ENCODE data around the gene OR6C65. TPM values are rescaled to one million over a fixed set of nuclear protein-coding genes. Genes with fewer than 3 reads are reported as not detected.
"Not testable (repeated sequence)": the region's sequence is repeated elsewhere in the genome, so short reads cannot be mapped to it uniquely, and the experiment has no call there.

Gene OR6C65
- total RNA-seq, 1 donor from 2014 or later, result not detected

DNA sequence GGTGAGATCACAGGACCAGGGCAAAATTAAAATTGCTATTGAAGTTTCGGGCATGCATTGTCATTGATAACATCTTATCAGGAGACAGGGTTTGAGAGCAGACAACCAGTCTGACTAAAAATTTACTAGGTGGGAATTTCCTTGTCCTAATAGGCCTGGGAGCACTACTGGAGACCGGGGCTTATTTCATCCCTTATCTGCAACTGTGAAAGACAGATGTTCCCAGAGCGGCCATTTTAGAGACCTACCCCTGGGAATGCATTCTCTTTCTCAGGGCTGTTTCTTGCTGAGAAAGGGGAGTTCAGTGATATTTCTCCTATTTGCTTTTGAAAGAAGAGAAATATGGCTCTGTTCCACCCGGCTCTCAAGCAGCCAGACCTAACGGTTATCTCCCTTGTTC lies 40.9 kb downstream of the OR6C65 start:
- ATAC-seq; intact Hi-C loops (cut with DNase I); DNase-seq (ENCODE audit: missing footprints): not testable (repeated sequence)

DNA sequence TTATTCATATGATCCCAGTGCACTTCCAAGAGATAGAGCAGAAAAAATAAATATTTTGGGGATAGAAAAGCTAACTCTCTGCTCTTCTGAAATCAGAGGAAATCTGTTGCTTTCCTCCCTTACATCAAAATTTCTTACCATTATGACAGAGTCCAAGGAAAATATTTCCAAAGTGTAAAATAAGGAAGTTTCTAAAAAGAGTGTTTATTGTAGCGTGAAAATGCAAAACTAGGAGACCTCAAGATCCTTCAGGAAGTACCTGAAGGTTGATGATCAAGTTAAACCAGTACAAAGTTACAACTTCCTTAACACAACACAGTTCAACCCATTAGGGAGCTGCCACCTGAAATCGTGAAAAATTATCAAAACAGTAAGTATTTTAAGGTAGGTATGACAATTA lies 43.4 kb downstream of the OR6C65 start, which contains the start of gene OR6C2:
Gene OR6C2 (plus strand): TSS at position 301 of the 400 bp plus-strand sequence. CDS start 8,138 bp downstream, outside the sequence.
- ATAC-seq (no peak), DNase-seq (ENCODE audit: missing footprints) (no peak)
- intact Hi-C loops (cut with DNase I), result no loop called here

DNA sequence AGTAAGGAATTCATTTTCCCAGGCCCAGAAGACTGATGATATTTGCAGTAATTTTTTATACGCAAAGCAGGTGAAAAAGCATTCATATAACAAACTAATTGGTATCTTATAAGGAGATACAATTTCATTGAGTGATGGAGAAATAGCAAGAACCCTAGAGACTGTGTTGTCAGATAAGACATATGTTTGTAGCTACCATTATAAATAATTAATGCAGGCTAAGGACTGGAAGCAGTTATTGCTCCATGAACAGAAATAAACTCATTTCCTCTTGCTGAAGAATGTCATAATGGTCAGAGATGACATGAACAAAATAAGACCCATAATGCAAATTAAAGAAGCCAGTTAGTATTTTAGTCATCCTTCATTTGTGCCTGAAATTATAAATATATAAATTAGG lies 45.0 kb downstream of the OR6C65 start:
- intact Hi-C loops (cut with DNase I), result no loop called here

DNA sequence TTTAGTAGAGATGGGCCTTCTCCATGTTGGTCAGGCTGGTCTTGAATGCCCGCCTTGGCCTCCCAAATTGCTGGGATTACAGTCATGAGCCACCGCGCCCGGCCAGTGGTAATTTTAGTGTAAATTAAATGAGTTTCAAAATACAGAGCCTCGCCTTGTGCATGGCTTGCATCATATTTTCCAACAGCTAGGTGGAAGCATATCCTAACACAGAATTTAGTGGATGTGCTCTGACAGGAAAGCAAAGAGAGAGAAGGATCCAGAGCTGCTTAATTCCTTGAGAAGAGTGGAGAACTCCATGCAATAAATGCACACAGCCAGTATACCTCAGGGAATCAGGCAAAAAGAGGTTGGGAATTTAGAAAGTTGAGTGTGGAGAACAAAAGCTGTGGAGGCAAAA lies 46.0 kb downstream of the OR6C65 start:
- no peak for ATAC-seq
- intact Hi-C loops (cut with DNase I), result no loop called here
- DNase-seq (ENCODE audit: missing footprints), result no peak

More for the DNA sequence above, 45.0 kb downstream of the OR6C65 start:
- no peak for DNase-seq (ENCODE audit: missing footprints)
- ATAC-seq, result no peak

DNA sequence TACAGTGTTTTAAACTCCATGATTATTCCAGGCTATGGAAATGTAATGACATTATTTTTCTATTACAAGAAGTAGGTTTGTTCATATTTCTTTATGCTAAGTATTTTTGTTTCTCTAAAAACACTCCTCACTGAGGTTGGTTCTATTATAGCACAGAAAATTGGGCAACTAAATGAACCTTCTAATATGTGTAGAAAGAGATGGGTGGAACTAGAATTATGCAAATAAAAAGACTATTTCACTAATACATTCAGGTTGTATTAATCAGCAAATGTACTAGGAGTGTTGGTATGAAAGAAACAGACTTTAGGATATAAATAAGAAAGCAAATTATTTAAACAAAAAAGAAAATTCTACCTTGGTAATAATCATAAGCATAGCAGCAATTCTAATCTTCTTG lies 48.5 kb downstream of the OR6C65 start:
- ATAC-seq (no peak), DNase-seq (ENCODE audit: missing footprints) (no peak)
- intact Hi-C loops (cut with DNase I), result no loop called here

Other genes with a start within 250 kb of the OR6C65 start
- gene OR10A7, start 179.5 kb upstream of the OR6C65 start, total RNA-seq, result not detected
- gene OR6C74, start 155.9 kb upstream of the OR6C65 start, total RNA-seq, result not detected
- gene OR6C6, start 104.0 kb upstream of the OR6C65 start, total RNA-seq, result not detected
- not detected for gene OR6C1, start 86.2 kb upstream of the OR6C65 start, total RNA-seq
- not detected for gene OR6C3, start 69.8 kb upstream of the OR6C65 start, total RNA-seq
- gene OR6C75, start 37.6 kb upstream of the OR6C65 start, total RNA-seq, result not detected
- gene OR6C76, start 25.7 kb downstream of the OR6C65 start, total RNA-seq, result not detected
- not detected for gene OR6C2, start 43.5 kb downstream of the OR6C65 start, total RNA-seq
- not detected for gene OR6C70, start 69.6 kb downstream of the OR6C65 start, total RNA-seq
- gene OR6C68, start 91.8 kb downstream of the OR6C65 start, total RNA-seq, result not detected
- gene OR6C4, start 149.1 kb downstream of the OR6C65 start, total RNA-seq, result not detected
- not detected for gene OR2AP1, start 171.9 kb downstream of the OR6C65 start, total RNA-seq
- not detected for gene OR10P1, start 236.4 kb downstream of the OR6C65 start, total RNA-seq

Data from Right ventricle myocardium inferior (tissue), 1 donor.